Tibial nerve (tissue), 4 donors: Measurements from ENCODE around the gene CBX6.

Experiments
- CTCF ChIP-seq, 5 experiments: fragments of 200-600 bp in 3 of 5; fragments of 450-650 bp in 2 of 5; sonication (generic) in 3 of 5; IDR thresholded peaks; one replicate each; pipeline ENCODE4 v1.5.1; 2016 to 2019; ENCODE audit warnings: antibody characterized with exemption in 5 of 5, mild to moderate bottlenecking in 3 of 5, moderate library complexity in 2 of 5
- EP300 ChIP-seq, 2 donors: sonication (generic); formaldehyde crosslinking; IDR thresholded peaks; one replicate each; pipeline ENCODE4 v1.6.1; 2017; ENCODE audit warnings: antibody characterized with exemption in 2 of 2, mild to moderate bottlenecking in 1 of 2
- POLR2A ChIP-seq, 2 donors: fragments of 450-650 bp; IDR thresholded peaks; one replicate each; pipeline ENCODE4 v1.6.1; 2017; ENCODE audit warnings: antibody characterized with exemption in 2 of 2, mild to moderate bottlenecking in 2 of 2, moderate library complexity in 2 of 2

GRCh38 chr22:38843201-38843656 is 28.8 kb downstream of the CBX6 start:
- TF ChIP-seq CTCF (IDR thresholded peaks at IDR 0.05) (peak; percentile 25 to 64 (median 45)), POLR2A (IDR thresholded peaks at IDR 0.05) (no peak), EP300 (IDR thresholded peaks at IDR 0.05) (no peak)
